H9 (cell line): Measurements from ENCODE around the gene PNKD. TPM values are rescaled to one million over a fixed set of nuclear protein-coding genes. Genes with fewer than 3 reads are reported as not detected.
A peak's percentile ranks its signal among the peaks of the same experiment; 100 is the strongest.

ENCODE experiments used
- DNase-seq: peaks from one replicate; pipeline ENCODE4 v3.0.0-alpha.2; 2017
- H2AFZ ChIP-seq: one replicate; pipeline ENCODE4 v1.6.1; 2013; ENCODE audit warnings: mild to moderate bottlenecking, low read length, control low read depth, moderate library complexity
- H2AK5ac ChIP-seq: 2 replicates; pipeline ENCODE4 v1.6.1; 2013; ENCODE audit warnings: low read length, control low read depth, mixed read lengths; ENCODE audit not compliant: insufficient read length
- H2BK120ac ChIP-seq: one replicate; pipeline ENCODE4 v1.6.1; 2013; ENCODE audit warnings: low read depth, mild to moderate bottlenecking, low read length, control low read depth, inconsistent platforms; ENCODE audit not compliant: poor library complexity, severe bottlenecking
- H2BK12ac ChIP-seq: 2 replicates; pipeline ENCODE4 v1.6.1; 2013; ENCODE audit warnings: low read length, control low read depth, mixed read lengths, low read depth; ENCODE audit not compliant: insufficient read length
- H2BK15ac ChIP-seq: 2 replicates; pipeline ENCODE4 v1.6.1; 2013; ENCODE audit warnings: low read depth, low read length, control low read depth
- H2BK20ac ChIP-seq: one replicate; pipeline ENCODE4 v1.6.1; 2013; ENCODE audit warnings: low read depth, mild to moderate bottlenecking, low read length, control low read depth, inconsistent platforms; ENCODE audit not compliant: poor library complexity, severe bottlenecking
- H2BK5ac ChIP-seq: 2 replicates; pipeline ENCODE4 v1.6.1; 2013; ENCODE audit warnings: low read length, control low read depth, mixed read lengths; ENCODE audit not compliant: insufficient read length
- H3K14ac ChIP-seq: 2 replicates; pipeline ENCODE4 v1.6.1; 2013; ENCODE audit warnings: low read length, control low read depth; ENCODE audit not compliant: insufficient read depth
- H3K18ac ChIP-seq: 2 replicates; pipeline ENCODE4 v1.6.1; 2013; ENCODE audit warnings: low read depth, mild to moderate bottlenecking, mixed read lengths, low read length, control low read depth; ENCODE audit not compliant: insufficient read length
- H3K23ac ChIP-seq: 2 replicates; pipeline ENCODE4 v1.6.1; 2013; ENCODE audit warnings: low read length, control low read depth, mixed read lengths, low read depth; ENCODE audit not compliant: insufficient read length
- H3K23me2 ChIP-seq: 2 replicates; pipeline ENCODE4 v1.6.1; 2013; ENCODE audit warnings: low read depth, mild to moderate bottlenecking, mixed read lengths, low read length, control low read depth; ENCODE audit not compliant: insufficient read length, poor library complexity, severe bottlenecking
- H3K27ac ChIP-seq: 2 replicates; pipeline ENCODE4 v1.5.1; 2013; ENCODE audit warnings: low read length, control low read depth, mixed read lengths, low read depth; ENCODE audit not compliant: insufficient read length
- H3K27me3 ChIP-seq: 2 replicates; pipeline ENCODE4 v1.6.1; 2013; ENCODE audit warnings: low read length, control low read depth, inconsistent platforms; ENCODE audit not compliant: insufficient read depth
- H3K4ac ChIP-seq: 2 replicates; pipeline ENCODE4 v1.6.1; 2013; ENCODE audit warnings: low read depth, mild to moderate bottlenecking, control low read depth, inconsistent platforms, low read length, moderate library complexity
- H3K4me1 ChIP-seq: 2 replicates; pipeline ENCODE4 v1.6.1; 2013; ENCODE audit warnings: low read length, control low read depth, inconsistent platforms; ENCODE audit not compliant: insufficient read depth
- H3K4me2 ChIP-seq: 2 replicates; pipeline ENCODE4 v1.6.1; 2013; ENCODE audit warnings: low read length, control low read depth, mixed read lengths; ENCODE audit not compliant: insufficient read length, insufficient read depth
- H3K56ac ChIP-seq: 2 replicates; pipeline ENCODE4 v1.6.1; 2013; ENCODE audit warnings: low read depth, mild to moderate bottlenecking, mixed read lengths, low read length, control low read depth; ENCODE audit not compliant: insufficient read length
- H3K79me1 ChIP-seq: 2 replicates; pipeline ENCODE4 v1.6.1; 2013; ENCODE audit warnings: low read depth, mild to moderate bottlenecking, moderate library complexity, low read length, control low read depth, inconsistent platforms; ENCODE audit not compliant: insufficient read depth, poor library complexity, severe bottlenecking
- H3K79me2 ChIP-seq: 2 replicates; pipeline ENCODE4 v1.6.1; 2013; ENCODE audit warnings: low read length, control low read depth, inconsistent platforms; ENCODE audit not compliant: insufficient read depth
- H3K9ac ChIP-seq: 2 replicates; pipeline ENCODE4 v1.6.1; 2013; ENCODE audit warnings: low read length, control low read depth, mixed read lengths; ENCODE audit not compliant: insufficient read length; ENCODE audit errors: extremely low read depth
- H3K9me3 ChIP-seq: one replicate; pipeline ENCODE4 v1.6.1; 2013; ENCODE audit warnings: low read depth, low read length, inconsistent platforms; ENCODE audit not compliant: control insufficient read depth
- H3T11ph ChIP-seq: one replicate; pipeline ENCODE4 v1.6.1; 2013; ENCODE audit warnings: mild to moderate bottlenecking, low read length, control low read depth, inconsistent platforms
- H4K20me1 ChIP-seq: one replicate; pipeline ENCODE4 v1.6.1; 2013; ENCODE audit not compliant: control insufficient read depth, insufficient read length, insufficient read depth
- H4K5ac ChIP-seq: 2 replicates; pipeline ENCODE4 v1.6.1; 2013; ENCODE audit warnings: low read depth, mild to moderate bottlenecking, mixed read lengths, low read length, control low read depth; ENCODE audit not compliant: insufficient read length
- H4K8ac ChIP-seq: replicated peaks from 2 replicates; pipeline ENCODE4 v1.6.1; 2013; ENCODE audit warnings: low read length, control low read depth, mixed read lengths, low read depth; ENCODE audit not compliant: insufficient read length
- H4K91ac ChIP-seq: 2 replicates; pipeline ENCODE4 v1.6.1; 2013; ENCODE audit warnings: low read depth, mild to moderate bottlenecking, moderate library complexity, mixed read lengths, low read length, control low read depth; ENCODE audit not compliant: insufficient read length
- H3K27ac Mint-ChIP-seq, 3 experiments: 2 replicates in 2 of 3; 3 replicates in 1 of 3; pipeline ENCODE4 v1.8.0; 2020 to 2021; ENCODE audit warnings: mixed read lengths in 3 of 3, mild to moderate bottlenecking in 1 of 3, moderate library complexity in 1 of 3
- H3K27me3 Mint-ChIP-seq: 2 replicates; pipeline ENCODE4 v1.8.0; 2021; ENCODE audit warnings: low read depth, mild to moderate bottlenecking, moderate library complexity, mixed read lengths
- H3K36me3 Mint-ChIP-seq, 3 experiments: 2 replicates in 2 of 3; 3 replicates in 1 of 3; pipeline ENCODE4 v1.8.0; 2020 to 2021; ENCODE audit warnings: low read depth in 3 of 3, mixed read lengths in 3 of 3; ENCODE audit not compliant: insufficient read depth in 1 of 3
- H3K4me1 Mint-ChIP-seq, 2 experiments: 2 replicates each; pipeline ENCODE4 v1.8.0; 2020; ENCODE audit warnings: mixed read lengths in 2 of 2
- H3K4me3 Mint-ChIP-seq, 2 experiments: 2 replicates in 1 of 2; 3 replicates in 1 of 2; pipeline ENCODE4 v1.8.0; 2020 to 2021; ENCODE audit warnings: mild to moderate bottlenecking in 2 of 2, mixed read lengths in 2 of 2, moderate library complexity in 1 of 2
- H3K9me3 Mint-ChIP-seq, 2 experiments: 2 replicates in 1 of 2; 3 replicates in 1 of 2; pipeline ENCODE4 v1.8.0; 2020; ENCODE audit warnings: mild to moderate bottlenecking in 2 of 2, mixed read lengths in 2 of 2, moderate library complexity in 1 of 2
- CTCF ChIP-seq: fragments of 200-600 bp; sonication (generic); conservative IDR thresholded peaks from 3 replicates; pipeline ENCODE4 v1.8.0; 2021; ENCODE audit warnings: antibody characterized with exemption, mild to moderate bottlenecking
- WGBS: extraction: QIAGEN DNeasy Blood & Tissue Kit; methylation state at CpG from one replicate; pipeline ENCODE4 v1.1.7; 2013; ENCODE audit warnings: missing lambda C conversion rate, low lambda C conversion rate, mixed read lengths; ENCODE audit not compliant: insufficient read length; ENCODE audit errors: extremely low coverage; 5-methylcytosine and 5-hydroxymethylcytosine counted together
- total RNA-seq: library from RNA; stranded (reverse); gene quantifications from 2 replicates; pipeline ENCODE4 v1.2.1, GENCODE V29; 2021

The PNKD gene
- total RNA-seq, 1 experiment from 2014 or later: 31.6 TPM

- H3K18ac ChIP-seq: no peak overlapping the region
- no peak overlapping the region for H3K9ac ChIP-seq
- no peaks in the 10 kb centered on the region for H3K79me1 ChIP-seq
- no peak overlapping the region for H2BK15ac ChIP-seq
- H3K23ac ChIP-seq: no peak overlapping the region
- H3K79me2 ChIP-seq: no peaks in the 10 kb centered on the region
- Mint-ChIP-seq H3K27ac (peak overlapping the region in 1 of 3 experiments; percentile 28; a peak in 2 of 7 replicates), H3K4me3 (no peak overlapping the region; a peak in 2 of 5 replicates), H3K4me1 (peaks cover 0 to 3% of the 10 kb centered on the region in 2 experiments; a peak in 1 of 4 replicates), H3K9me3 (no peaks in the 10 kb centered on the region; a peak in 1 of 5 replicates), H3K27me3 (no peaks in the 10 kb centered on the region), H3K36me3 (peaks cover 5 to 51% (median 44%) of the 10 kb centered on the region in 3 experiments)
- H3K9me3 ChIP-seq: no peaks in the 10 kb centered on the region
- WGBS: no CpG with 5 or more reads among the region's 12 CpGs
- H4K8ac ChIP-seq: no peak overlapping the region
- H3K4me2 ChIP-seq: no peak overlapping the region
- H3K23me2 ChIP-seq: no peaks in the 10 kb centered on the region
- no peak for TF ChIP-seq CTCF
- H4K20me1 ChIP-seq: no peaks in the 10 kb centered on the region
- no peak overlapping the region for H4K5ac ChIP-seq
- no peak overlapping the region for H4K91ac ChIP-seq
- H2AK5ac ChIP-seq: no peak overlapping the region
- H3K27me3 ChIP-seq: no peaks in the 10 kb centered on the region
- H3K27ac ChIP-seq: no peak overlapping the region
- H3K56ac ChIP-seq: no peak overlapping the region
- no peak overlapping the region for H2AFZ ChIP-seq
- DNase-seq: no peak
- H3K4me1 ChIP-seq: no peaks in the 10 kb centered on the region
- no peak overlapping the region for H3T11ph ChIP-seq
- H2BK12ac ChIP-seq: no peak overlapping the region
- no peak overlapping the region for H3K14ac ChIP-seq
- no peak overlapping the region for H3K4ac ChIP-seq
- no peak overlapping the region for H2BK5ac ChIP-seq
- H2BK20ac ChIP-seq: no peak overlapping the region
- no peak overlapping the region for H2BK120ac ChIP-seq
Observed at GRCh38 chr2:218276986-218277755, 6.9 kb downstream of the PNKD start.
